Esophagus squamous epithelium (tissue), 5 donors: ENCODE measurements around the gene POP7. TPM values are rescaled to one million over a fixed set of nuclear protein-coding genes. Genes with fewer than 3 reads are reported as not detected.

ENCODE experiments used
- DNase-seq: peaks from one replicate; lab custom pipeline; 2025; lab: John Stamatoyannopoulos, UW
- H3K27ac ChIP-seq, 4 donors: fragments of 200-600 bp; sonication (generic); one replicate each; pipeline ENCODE4 v1.5.1; 2016 to 2019; ENCODE audit warnings: mild to moderate bottlenecking in 1 of 4
- H3K27me3 ChIP-seq, 4 donors: fragments of 200-600 bp; sonication (generic); 1 replicate in 3 of 4; 2 replicates in 1 of 4; pipeline versions ENCODE4 v1.5.1 to v1.6.0; 2017 to 2021; ENCODE audit warnings: antibody characterized with exemption in 1 of 4
- H3K36me3 ChIP-seq, 3 donors: fragments of 200-600 bp; sonication (generic); one replicate each; pipeline ENCODE4 v1.5.1; 2016 to 2019
- H3K4me1 ChIP-seq, 3 donors: fragments of 200-600 bp; sonication (generic); one replicate each; pipeline ENCODE4 v1.5.1; 2017 to 2019
- H3K4me3 ChIP-seq, 4 donors: fragments of 200-600 bp; sonication (generic); 1 replicate in 3 of 4; 2 replicates in 1 of 4; pipeline ENCODE4 v1.5.1; 2016 to 2019; ENCODE audit warnings: mild to moderate bottlenecking in 2 of 4, moderate library complexity in 1 of 4
- H3K9me3 ChIP-seq, 3 donors: fragments of 200-600 bp; sonication (generic); one replicate each; pipeline ENCODE4 v1.5.1; 2016 to 2019
- CTCF ChIP-seq, 6 experiments: fragments of 450-650 bp in 4 of 6; fragments of 200-600 bp in 2 of 6; sonication (generic) in 2 of 6; IDR thresholded peaks; one replicate each; pipeline ENCODE4 v1.5.1; 2016 to 2019; ENCODE audit warnings: antibody characterized with exemption in 6 of 6, mild to moderate bottlenecking in 4 of 6, moderate library complexity in 4 of 6
- POLR2A ChIP-seq, 4 donors: fragments of 450-650 bp; IDR thresholded peaks; one replicate each; pipeline ENCODE4 v1.6.1; 2017; ENCODE audit warnings: antibody characterized with exemption in 4 of 4, mild to moderate bottlenecking in 4 of 4, moderate library complexity in 3 of 4
- WGBS, 2 donors: methylation state at CpG; one replicate each; pipeline ENCODE4 v1.1.5; 2018; 5-methylcytosine and 5-hydroxymethylcytosine counted together
- intact Hi-C: fragments of 100-400 bp; cut with DNase I; formaldehyde crosslinking; loops from one replicate; pipeline ENCODE4 v1.15.0; 2022
- total RNA-seq, 4 donors: library from RNA; depleted of rRNA; stranded (reverse); fragments of >200 nt; gene quantifications; one replicate each; pipeline ENCODE4 v1.1.0, GENCODE V29; 2016
- donor health status: DM: yes; HTN: yes; CAD: no.

The POP7 gene
- total RNA-seq, 4 donors from 2014 or later = 28.0 to 36.7 (median 30.0) TPM

GRCh38 chr7:100683659-100684533, 22.0 kb upstream of the POP7 start:
- TF ChIP-seq POLR2A (IDR thresholded peaks at IDR 0.05) (no peak), CTCF (IDR thresholded peaks at IDR 0.05) (no peak)
- no peaks in the 10 kb centered on the region for H3K9me3 ChIP-seq
- peaks cover 20 to 45% (median 25%) of the 10 kb centered on the region in 3 donors for H3K4me1 ChIP-seq
- no peak overlapping the region for H3K4me3 ChIP-seq
- no peak overlapping the region for H3K27ac ChIP-seq
- H3K36me3 ChIP-seq = peaks cover 60 to 97% (median 70%) of the 10 kb centered on the region in 3 donors
- intact Hi-C loops = no loop called here
- no peak for DNase-seq
- WGBS, 2 donors = 80 to 100% methylated on average over 1 of the region's 37 CpGs
- no peaks in the 10 kb centered on the region for H3K27me3 ChIP-seq

GRCh38 chr7:100684534-100685042, 21.3 kb upstream of the POP7 start:
- WGBS, 2 donors = 90% methylated on average over 2 of the region's 16 CpGs; no CpG with 5 or more reads in 1 of the 2 donors
- Histone ChIP-seq H3K4me1 (peaks cover 14 to 45% (median 27%) of the 10 kb centered on the region in 3 donors), H3K9me3 (no peaks in the 10 kb centered on the region), H3K4me3 (no peak overlapping the region), H3K36me3 (peaks cover 55 to 97% (median 64%) of the 10 kb centered on the region in 3 donors), H3K27me3 (no peaks in the 10 kb centered on the region), H3K27ac (no peak overlapping the region)
- no peak for TF ChIP-seq CTCF (IDR thresholded peaks at IDR 0.05)
- TF ChIP-seq POLR2A (IDR thresholded peaks at IDR 0.05) = no peak
- intact Hi-C loops = no loop called here
- DNase-seq = no peak

GRCh38 chr7:100685049-100685605, 20.8 kb upstream of the POP7 start:
- intact Hi-C loops = no loop called here
- no peak for DNase-seq
- Histone ChIP-seq H3K4me1 (peaks cover 9 to 45% (median 24%) of the 10 kb centered on the region in 3 donors), H3K9me3 (no peaks in the 10 kb centered on the region), H3K27ac (no peak overlapping the region), H3K27me3 (no peaks in the 10 kb centered on the region), H3K4me3 (no peak overlapping the region), H3K36me3 (peaks cover 55 to 97% (median 62%) of the 10 kb centered on the region in 3 donors)
- WGBS, 2 donors = 80 to 86% methylated on average over 2 to 7 of the region's 18 CpGs
- no peak for TF ChIP-seq POLR2A (IDR thresholded peaks at IDR 0.05)
- TF ChIP-seq CTCF (IDR thresholded peaks at IDR 0.05) = no peak

- Histone ChIP-seq H3K9me3 (no peaks in the 10 kb centered on the region), H3K4me3 (no peak overlapping the region), H3K27ac (no peak overlapping the region), H3K36me3 (peaks cover 55 to 95% (median 62%) of the 10 kb centered on the region in 3 donors), H3K27me3 (no peaks in the 10 kb centered on the region), H3K4me1 (peaks cover 4 to 45% (median 18%) of the 10 kb centered on the region in 3 donors)
- TF ChIP-seq POLR2A (IDR thresholded peaks at IDR 0.05) = no peak
- TF ChIP-seq CTCF (IDR thresholded peaks at IDR 0.05) = no peak
- 85 to 89% methylated on average over 7 to 16 of the region's 17 CpGs for WGBS, 2 donors
- intact Hi-C loops = no loop called here
- DNase-seq = no peak
These were observed 20.2 kb upstream of the POP7 start for GRCh38 chr7:100685631-100686145.
